ENCODE results near the gene TMEM50B.
"Not testable (repeated sequence)": the region's sequence is repeated elsewhere in the genome, so short reads cannot be mapped to it uniquely, and the experiment has no call there.

Gene TMEM50B

DNA sequence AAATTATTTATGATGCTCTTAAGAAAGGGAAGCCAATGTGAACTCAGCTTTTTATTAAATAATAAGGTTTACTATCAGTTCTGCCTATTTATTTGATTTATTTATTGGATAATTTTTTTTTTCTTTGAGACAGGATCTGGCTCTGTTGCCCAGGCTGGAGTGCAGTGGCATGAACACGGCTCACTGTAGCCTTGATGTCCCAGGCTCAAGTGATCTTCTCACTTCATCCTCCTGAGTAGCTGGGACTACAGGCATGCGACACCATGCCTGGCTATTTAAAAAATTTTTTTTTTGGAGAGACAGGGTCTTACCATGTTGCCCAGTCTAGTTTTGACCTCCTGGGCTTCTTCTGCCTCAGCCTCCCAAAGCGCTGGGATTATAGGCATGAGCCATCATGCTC, 32.7 kb upstream of the TMEM50B start:
- H3K36me3 ChIP-seq = peaks cover 56 to 95% (median 81%) of the 10 kb centered on the region in 3 donors
- intact Hi-C loops (cut with DNase I; ENCODE audit: low total_unique reads) = no loop called here

DNA sequence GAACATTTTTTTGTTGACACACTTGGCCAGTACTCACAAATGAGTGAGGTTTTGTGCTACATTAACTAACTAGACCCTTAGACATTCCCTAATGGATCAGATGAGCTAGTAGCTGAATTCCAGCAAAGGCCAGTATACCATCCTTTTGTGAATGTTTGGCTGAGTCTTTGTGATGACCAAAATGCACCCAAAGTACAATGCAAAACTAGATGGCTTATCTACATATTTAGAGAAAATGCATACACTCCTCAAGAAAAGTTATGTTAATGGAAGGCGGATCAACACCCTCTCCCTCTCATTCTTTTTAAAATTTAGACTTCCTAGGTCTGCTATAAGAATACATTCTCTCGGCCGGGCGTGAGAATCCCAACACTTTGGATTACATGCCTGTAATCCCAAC, 31.9 kb upstream of the TMEM50B start:
- H3K9me3 ChIP-seq = no peaks in the 10 kb centered on the region
- no peak overlapping the region for H3K27ac ChIP-seq
- intact Hi-C loops (cut with DNase I; ENCODE audit: low total_unique reads) = no loop called here
- H3K27me3 ChIP-seq = no peaks in the 10 kb centered on the region
- H3K4me3 ChIP-seq = no peak overlapping the region
- peaks cover 48 to 94% (median 77%) of the 10 kb centered on the region in 3 donors for H3K36me3 ChIP-seq
- no peak for DNase-seq
- no peaks in the 10 kb centered on the region for H3K4me1 ChIP-seq
- TF ChIP-seq, protein P1, sequence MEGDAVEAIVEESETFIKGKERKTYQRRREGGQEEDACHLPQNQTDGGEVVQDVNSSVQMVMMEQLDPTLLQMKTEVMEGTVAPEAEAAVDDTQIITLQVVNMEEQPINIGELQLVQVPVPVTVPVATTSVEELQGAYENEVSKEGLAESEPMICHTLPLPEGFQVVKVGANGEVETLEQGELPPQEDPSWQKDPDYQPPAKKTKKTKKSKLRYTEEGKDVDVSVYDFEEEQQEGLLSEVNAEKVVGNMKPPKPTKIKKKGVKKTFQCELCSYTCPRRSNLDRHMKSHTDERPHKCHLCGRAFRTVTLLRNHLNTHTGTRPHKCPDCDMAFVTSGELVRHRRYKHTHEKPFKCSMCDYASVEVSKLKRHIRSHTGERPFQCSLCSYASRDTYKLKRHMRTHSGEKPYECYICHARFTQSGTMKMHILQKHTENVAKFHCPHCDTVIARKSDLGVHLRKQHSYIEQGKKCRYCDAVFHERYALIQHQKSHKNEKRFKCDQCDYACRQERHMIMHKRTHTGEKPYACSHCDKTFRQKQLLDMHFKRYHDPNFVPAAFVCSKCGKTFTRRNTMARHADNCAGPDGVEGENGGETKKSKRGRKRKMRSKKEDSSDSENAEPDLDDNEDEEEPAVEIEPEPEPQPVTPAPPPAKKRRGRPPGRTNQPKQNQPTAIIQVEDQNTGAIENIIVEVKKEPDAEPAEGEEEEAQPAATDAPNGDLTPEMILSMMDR (IDR thresholded peaks at IDR 0.05) = no peak

More for the DNA sequence above, 32.7 kb upstream of the TMEM50B start:
- Histone ChIP-seq H3K9me3 (no peaks in the 10 kb centered on the region), H3K4me1 (no peaks in the 10 kb centered on the region), H3K27ac (no peak overlapping the region), H3K27me3 (no peaks in the 10 kb centered on the region), H3K4me3 (no peak overlapping the region)
- TF ChIP-seq, protein P1 (IDR thresholded peaks at IDR 0.05) = no peak
- no peak for DNase-seq

DNA sequence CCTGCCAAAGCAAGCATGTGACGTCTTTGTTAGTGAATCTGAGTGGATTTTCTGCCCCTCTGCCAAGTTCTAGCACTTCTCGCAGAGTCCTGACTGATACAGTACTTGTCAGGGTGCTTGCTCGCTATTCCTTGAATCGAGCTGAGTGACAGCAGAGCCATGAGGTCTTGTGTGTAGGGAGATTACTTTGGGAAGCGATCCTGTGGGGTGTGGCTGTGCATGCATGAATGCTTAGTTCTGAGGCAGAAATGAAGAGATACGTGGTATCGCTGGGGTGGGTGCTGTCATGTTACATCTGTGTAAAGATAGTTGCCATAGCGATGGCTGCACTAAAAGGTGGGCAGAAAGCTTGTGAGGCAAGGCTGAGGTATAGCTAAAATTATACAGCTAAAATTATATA, 31.1 kb upstream of the TMEM50B start:
- peaks cover 40 to 90% (median 73%) of the 10 kb centered on the region in 3 donors for H3K36me3 ChIP-seq
- no peak for DNase-seq

DNA sequence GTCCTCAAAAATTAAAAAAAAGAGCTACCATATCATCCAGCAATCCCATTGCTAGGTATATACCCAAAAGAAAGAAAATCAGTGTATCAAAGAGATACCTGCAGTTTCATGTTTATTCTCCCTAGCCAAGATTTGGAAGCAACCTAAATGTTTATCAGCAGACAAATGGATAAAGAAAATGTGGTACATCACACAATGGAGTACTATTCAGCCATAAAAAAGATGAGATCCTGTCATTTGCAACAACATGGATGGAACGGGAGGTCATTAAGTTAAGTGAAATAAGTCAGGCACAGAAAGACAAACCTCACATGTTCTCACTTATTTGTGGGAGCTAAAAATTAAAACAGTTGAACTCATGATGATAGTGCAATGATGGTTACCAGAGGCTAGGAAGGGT, 27.2 kb upstream of the TMEM50B start:
- H3K27ac ChIP-seq; H3K9me3 ChIP-seq; intact Hi-C loops (cut with DNase I; ENCODE audit: low total_unique reads); H3K4me3 ChIP-seq; H3K4me1 ChIP-seq; H3K27me3 ChIP-seq; DNase-seq: not testable (repeated sequence)
- H3K36me3 ChIP-seq = peaks cover 28 to 83% (median 51%) of the 10 kb centered on the region in 3 donors

More for the DNA sequence above, 31.1 kb upstream of the TMEM50B start:
- TF ChIP-seq, protein P1 (IDR thresholded peaks at IDR 0.05) = no peak
- no peak overlapping the region for H3K4me3 ChIP-seq
- H3K4me1 ChIP-seq = no peaks in the 10 kb centered on the region
- intact Hi-C loops (cut with DNase I; ENCODE audit: low total_unique reads) = no loop called here
- no peaks in the 10 kb centered on the region for H3K27me3 ChIP-seq
- no peaks in the 10 kb centered on the region for H3K9me3 ChIP-seq
- H3K27ac ChIP-seq = no peak overlapping the region

DNA sequence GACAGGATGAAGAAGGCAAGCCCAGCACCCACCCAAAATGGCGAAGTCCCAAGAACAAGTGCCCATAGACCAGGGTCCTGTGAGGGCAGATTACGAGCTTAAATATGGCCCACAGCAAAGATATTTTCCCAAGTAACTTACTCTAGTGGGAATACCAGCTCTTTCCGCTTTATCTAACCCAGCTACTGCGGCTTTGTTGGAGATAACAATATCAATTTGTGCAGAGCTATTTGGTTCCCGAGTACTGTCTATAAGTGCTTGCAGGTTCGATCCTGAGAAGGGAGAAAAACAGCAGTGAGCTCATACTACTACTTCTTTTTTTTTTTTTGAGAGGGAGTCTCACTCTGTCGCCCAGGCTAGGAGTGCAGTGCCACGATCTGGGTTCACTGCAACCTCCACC, 26.1 kb upstream of the TMEM50B start:
- no peak for DNase-seq
- Histone ChIP-seq H3K4me3 (no peak overlapping the region), H3K4me1 (no peaks in the 10 kb centered on the region), H3K36me3 (peaks cover 23 to 72% (median 39%) of the 10 kb centered on the region in 3 donors), H3K27me3 (no peaks in the 10 kb centered on the region), H3K9me3 (no peaks in the 10 kb centered on the region), H3K27ac (no peak overlapping the region)
- TF ChIP-seq, protein P1 (IDR thresholded peaks at IDR 0.05) = no peak
- intact Hi-C loops (cut with DNase I; ENCODE audit: low total_unique reads) = no loop called here

DNA sequence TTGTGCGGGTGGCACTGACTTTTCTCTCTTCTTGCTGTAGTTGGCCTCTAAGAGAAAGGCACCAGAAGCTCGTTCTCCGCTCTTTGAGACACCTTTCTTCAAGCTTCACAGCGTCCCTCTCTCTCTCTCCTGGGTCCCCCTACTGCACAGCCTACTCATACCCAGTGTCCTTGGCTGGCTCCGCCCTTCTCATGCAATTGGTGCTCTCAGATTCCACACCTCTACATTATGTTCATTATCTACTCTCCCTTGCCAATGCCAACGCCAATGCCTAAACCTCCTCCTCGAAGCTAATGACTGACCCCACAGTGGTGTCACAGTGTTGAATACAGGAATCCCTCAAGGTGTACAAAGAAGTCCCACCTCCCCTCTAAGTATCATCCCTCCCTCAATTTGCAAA, 16.6 kb upstream of the TMEM50B start:
- TF ChIP-seq, protein P1 (IDR thresholded peaks at IDR 0.05) = no peak
- intact Hi-C loops (cut with DNase I; ENCODE audit: low total_unique reads) = no loop called here
- Histone ChIP-seq H3K9me3 (no peaks in the 10 kb centered on the region), H3K4me3 (no peak overlapping the region), H3K27ac (no peak overlapping the region), H3K4me1 (peaks cover 0 to 6% (median 2%) of the 10 kb centered on the region in 4 donors), H3K27me3 (no peaks in the 10 kb centered on the region), H3K36me3 (no peaks in the 10 kb centered on the region)
- DNase-seq = no peak

All from tibial artery (tissue), 4 donors.